ENCODE results near the gene PORCN.
"Not testable (repeated sequence)": the region's sequence is repeated elsewhere in the genome, so short reads cannot be mapped to it uniquely, and the experiment has no call there.

The PORCN gene

DNA sequence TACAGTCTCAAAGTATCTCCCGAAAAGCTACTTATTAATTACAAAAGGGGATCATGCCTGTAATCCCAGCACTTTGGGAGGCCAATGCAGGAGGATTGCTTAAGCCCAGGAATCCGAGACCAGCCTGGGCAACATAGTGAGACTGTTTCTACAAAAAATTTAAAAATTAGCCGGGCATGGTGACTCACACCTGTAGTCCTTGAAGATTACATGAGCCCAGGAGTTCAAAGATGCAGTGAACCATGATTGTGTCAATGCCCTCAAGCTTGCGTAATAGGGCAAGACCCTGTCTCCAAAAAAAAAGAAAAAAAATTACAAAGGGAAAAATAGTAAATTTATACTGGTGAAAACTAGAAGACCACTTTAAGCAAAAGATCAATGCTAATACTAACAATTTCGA, 3.3 kb upstream of the PORCN start:
- no peak for TF ChIP-seq JUND (IDR thresholded peaks at IDR 0.05; ENCODE audit: low read depth)
- no peak for DNase-seq (ENCODE audit: low read depth in 1 of 2, low spot score in 1 of 2)
- in situ Hi-C loops (cut with HindIII; ENCODE audit: low pct_unique_long_range_greater_than_20kb, low sequenced_read_pairs) = no loop called here

DNA sequence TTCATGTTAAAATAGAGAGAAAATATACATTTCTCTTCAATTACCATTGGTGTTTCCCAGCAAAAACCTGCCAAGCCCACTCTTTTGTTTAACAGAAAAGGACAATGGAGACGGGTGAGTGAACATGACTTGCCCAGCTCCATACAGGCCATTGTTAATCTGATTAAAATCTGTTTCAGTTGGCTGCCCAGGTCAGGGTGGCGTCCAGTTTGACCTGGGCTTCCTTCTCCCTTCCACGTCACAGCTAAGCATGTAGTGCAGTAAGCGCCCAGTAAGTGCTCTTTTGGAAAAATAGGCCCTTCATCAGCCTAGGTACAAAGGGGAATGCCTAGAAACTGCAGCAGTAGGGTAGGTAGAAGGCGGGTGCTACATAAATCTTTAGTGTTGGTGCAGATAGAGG, 1.5 kb upstream of the PORCN start:
- no peak for DNase-seq (ENCODE audit: low read depth in 1 of 2, low spot score in 1 of 2)
- in situ Hi-C loops (cut with HindIII; ENCODE audit: low pct_unique_long_range_greater_than_20kb, low sequenced_read_pairs) = no loop called here
- no peak for TF ChIP-seq JUND (IDR thresholded peaks at IDR 0.05; ENCODE audit: low read depth)

DNA sequence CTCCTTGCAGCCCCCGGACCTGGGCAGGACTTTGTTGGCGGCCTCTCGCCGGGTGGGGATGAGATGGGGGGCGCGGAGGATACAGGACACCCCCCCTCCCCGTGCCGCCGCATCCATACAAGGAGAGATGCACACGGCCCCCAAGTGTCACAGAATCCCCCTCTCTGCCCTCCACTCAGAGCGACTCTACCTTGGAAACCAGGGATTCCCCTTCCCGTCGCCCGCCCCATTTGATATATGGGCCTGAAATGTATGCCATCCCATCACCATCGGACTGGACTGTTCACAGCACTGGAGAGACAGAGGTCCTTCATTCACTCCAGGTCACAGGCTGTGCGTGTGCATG, 426 bp downstream of the PORCN start:
- no peak for DNase-seq (ENCODE audit: low read depth in 1 of 2, low spot score in 1 of 2)
- TF ChIP-seq JUND (IDR thresholded peaks at IDR 0.05; ENCODE audit: low read depth) = no peak
- in situ Hi-C loops (cut with HindIII; ENCODE audit: low pct_unique_long_range_greater_than_20kb, low sequenced_read_pairs) = no loop called here

DNA sequence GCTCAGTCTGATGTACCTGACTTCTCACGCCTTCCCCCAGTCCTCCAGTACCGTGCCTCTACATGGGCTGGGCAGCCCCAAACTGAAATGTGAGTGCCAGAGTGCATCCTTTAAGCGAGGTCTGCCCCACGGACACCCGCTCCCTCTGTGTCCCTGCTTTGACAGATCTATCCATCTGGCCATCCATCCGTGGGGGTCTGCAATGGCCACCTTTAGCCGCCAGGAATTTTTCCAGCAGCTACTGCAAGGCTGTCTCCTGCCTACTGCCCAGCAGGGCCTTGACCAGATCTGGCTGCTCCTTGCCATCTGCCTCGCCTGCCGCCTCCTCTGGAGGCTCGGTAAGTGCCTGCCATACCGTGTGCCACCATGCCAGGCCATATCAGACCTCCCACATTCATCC, 827 bp downstream of the PORCN start:
- no peak for TF ChIP-seq JUND (IDR thresholded peaks at IDR 0.05; ENCODE audit: low read depth)
- no peak for DNase-seq (ENCODE audit: low read depth in 1 of 2, low spot score in 1 of 2)

DNA sequence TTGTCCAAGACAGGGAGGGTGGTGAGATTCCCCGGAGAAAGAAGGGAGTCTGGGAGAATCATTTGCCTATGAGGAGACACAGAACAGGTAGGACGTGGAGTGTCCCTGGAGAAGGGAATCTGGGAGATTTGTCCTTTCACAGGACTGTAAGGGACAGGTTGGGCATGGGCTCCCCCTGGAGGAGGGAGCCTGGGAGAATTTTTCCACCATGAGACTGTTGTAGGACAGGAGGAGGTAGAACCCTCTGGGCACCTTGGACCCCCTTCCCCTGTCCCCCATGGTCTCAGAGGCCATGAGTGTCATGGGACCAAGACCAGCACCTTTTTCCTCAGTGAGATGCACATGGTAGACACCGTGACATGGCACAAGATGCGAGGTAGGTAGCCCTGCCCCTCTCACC, 2.8 kb downstream of the PORCN start:
- in situ Hi-C loops (cut with HindIII; ENCODE audit: low pct_unique_long_range_greater_than_20kb, low sequenced_read_pairs) = no loop called here
- DNase-seq (ENCODE audit: low read depth in 1 of 2, low spot score in 1 of 2) = peak; percentile 31 to 65
- TF ChIP-seq JUND (IDR thresholded peaks at IDR 0.05; ENCODE audit: low read depth) = no peak

More for the DNA sequence above, 827 bp downstream of the PORCN start:
- in situ Hi-C loops (cut with HindIII; ENCODE audit: low pct_unique_long_range_greater_than_20kb, low sequenced_read_pairs) = no loop called here

DNA sequence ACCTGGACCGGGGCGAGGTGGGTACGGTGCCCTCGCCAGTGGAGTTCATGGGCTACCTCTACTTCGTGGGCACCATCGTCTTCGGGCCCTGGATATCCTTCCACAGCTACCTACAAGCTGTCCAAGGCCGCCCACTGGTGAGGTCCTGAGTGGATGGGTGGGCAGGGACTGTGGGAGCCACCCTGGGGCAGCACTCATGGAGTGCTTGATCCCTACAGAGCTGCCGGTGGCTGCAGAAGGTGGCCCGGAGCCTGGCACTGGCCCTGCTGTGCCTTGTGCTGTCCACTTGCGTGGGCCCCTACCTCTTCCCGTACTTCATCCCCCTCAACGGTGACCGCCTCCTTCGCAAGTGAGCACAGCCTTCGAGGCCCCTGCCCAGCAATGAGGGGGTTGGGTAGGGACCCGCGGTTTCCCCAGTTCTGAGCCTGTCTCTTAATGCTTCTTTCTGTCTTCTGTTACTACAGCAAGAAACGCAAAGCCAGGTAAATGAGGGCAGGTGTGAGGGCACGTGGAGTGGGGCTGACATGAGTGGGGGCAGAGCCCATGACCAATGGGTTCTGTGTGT, 3.7 kb downstream of the PORCN start:
- no peak for DNase-seq (ENCODE audit: low read depth in 1 of 2, low spot score in 1 of 2)
- no peak for TF ChIP-seq JUND (IDR thresholded peaks at IDR 0.05; ENCODE audit: low read depth)
- in situ Hi-C loops (cut with HindIII; ENCODE audit: low pct_unique_long_range_greater_than_20kb, low sequenced_read_pairs) = no loop called here

DNA sequence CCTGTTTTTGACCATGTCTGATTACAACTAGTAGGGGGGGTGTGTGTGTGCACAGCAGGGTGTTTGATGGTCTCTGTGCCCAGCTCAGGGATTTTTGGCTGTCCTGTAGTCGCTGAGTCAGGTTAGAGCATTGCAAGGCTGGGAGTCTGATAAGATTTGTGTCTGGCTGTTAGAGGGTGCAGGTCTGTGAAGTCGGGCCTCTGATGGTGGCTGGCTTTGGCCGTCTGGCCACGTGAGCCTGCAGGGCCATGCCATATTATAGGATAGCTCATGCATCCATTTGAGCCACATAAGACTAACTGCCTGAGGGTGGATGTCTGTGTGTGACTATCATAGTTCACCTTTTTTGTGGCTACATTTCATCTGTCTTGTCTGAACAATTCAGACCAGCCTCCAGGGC, 4.9 kb downstream of the PORCN start:
- no peak for DNase-seq (ENCODE audit: low read depth in 1 of 2, low spot score in 1 of 2)
- in situ Hi-C loops (cut with HindIII; ENCODE audit: low pct_unique_long_range_greater_than_20kb, low sequenced_read_pairs) = no loop called here
- no peak for TF ChIP-seq JUND (IDR thresholded peaks at IDR 0.05; ENCODE audit: low read depth)

DNA sequence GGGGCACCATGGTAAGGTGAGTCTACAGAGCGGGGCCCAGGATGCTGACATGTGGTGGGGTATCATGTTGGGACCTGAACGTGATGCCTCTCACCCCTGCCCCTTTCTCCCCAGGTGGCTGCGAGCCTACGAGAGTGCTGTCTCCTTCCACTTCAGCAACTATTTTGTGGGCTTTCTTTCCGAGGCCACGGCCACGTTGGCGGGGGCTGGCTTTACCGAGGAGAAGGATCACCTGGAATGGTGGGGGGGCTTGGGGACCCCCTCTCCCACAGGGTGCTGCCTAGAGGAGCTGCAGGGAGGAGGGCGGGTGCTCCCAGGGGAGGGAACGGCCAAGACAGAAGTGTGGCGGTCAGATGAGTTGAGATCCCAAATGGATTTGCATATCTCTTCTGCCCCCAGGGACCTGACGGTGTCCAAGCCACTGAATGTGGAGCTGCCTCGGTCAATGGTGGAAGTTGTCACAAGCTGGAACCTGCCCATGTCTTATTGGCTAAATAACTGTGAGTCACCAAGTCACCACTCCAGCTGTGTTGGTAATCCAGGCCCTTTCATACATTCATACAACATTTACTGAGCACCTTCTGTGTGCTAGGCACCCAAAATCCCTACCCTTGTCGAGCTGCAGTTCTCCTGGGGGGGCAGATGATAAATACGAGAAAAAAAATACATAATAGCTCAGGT, 5.5 kb downstream of the PORCN start:
- no peak for DNase-seq (ENCODE audit: low read depth in 1 of 2, low spot score in 1 of 2)
- in situ Hi-C loops (cut with HindIII; ENCODE audit: low pct_unique_long_range_greater_than_20kb, low sequenced_read_pairs) = no loop called here
- no peak for TF ChIP-seq JUND (IDR thresholded peaks at IDR 0.05; ENCODE audit: low read depth)

DNA sequence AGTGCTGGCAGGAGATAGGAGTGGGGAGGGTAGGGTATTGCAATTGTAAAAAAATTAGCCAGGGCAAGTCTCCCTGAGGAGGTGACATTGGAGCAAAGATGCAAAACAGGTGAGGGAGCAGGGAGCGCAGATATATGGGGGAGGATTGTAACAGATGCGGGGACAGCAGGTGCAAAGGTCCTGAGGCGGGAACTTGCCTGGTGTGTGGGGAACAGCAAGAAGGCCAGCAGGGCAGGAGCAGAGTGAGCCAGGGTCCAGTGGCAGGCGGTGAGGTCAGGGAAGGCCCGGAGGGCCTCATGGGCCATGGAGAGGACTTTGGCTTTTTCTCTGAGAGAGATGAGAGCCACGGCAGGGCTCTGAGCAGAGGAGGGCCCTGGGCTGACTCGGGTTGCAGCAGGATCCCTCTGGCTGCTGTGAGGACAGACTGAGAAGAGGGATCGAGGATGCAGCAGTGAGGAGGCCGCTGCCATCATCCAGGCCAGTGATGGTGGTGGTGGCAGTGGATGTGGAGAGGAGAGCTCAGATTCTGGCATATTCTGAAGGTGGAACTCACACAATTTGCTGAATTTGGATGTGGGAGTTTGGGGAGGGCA, 6.2 kb downstream of the PORCN start:
- DNase-seq (ENCODE audit: low read depth in 1 of 2, low spot score in 1 of 2) = no peak
- in situ Hi-C loops (cut with HindIII; ENCODE audit: low pct_unique_long_range_greater_than_20kb, low sequenced_read_pairs) = no loop called here
- no peak for TF ChIP-seq JUND (IDR thresholded peaks at IDR 0.05; ENCODE audit: low read depth)

DNA sequence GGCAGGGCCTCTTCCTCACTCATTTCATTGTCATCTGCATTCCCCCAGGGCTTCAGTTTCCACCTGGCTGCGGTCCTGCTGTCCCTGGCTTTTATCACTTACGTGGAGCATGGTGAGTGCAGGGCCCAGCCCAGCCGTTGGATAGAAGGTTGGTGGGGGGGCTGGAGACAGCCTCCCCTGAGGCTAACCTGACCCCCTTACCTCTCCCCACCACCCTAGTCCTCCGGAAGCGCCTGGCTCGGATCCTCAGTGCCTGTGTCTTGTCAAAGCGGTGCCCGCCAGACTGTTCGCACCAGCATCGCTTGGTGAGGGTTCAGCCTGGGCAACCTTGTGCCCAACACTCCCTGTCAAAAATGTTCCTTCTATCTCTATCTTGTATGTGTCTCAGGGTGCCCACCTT, 7.0 kb downstream of the PORCN start:
- in situ Hi-C loops (cut with HindIII; ENCODE audit: low pct_unique_long_range_greater_than_20kb, low sequenced_read_pairs) = no loop called here
- DNase-seq (ENCODE audit: low read depth in 1 of 2, low spot score in 1 of 2) = no peak
- TF ChIP-seq JUND (IDR thresholded peaks at IDR 0.05; ENCODE audit: low read depth) = no peak

DNA sequence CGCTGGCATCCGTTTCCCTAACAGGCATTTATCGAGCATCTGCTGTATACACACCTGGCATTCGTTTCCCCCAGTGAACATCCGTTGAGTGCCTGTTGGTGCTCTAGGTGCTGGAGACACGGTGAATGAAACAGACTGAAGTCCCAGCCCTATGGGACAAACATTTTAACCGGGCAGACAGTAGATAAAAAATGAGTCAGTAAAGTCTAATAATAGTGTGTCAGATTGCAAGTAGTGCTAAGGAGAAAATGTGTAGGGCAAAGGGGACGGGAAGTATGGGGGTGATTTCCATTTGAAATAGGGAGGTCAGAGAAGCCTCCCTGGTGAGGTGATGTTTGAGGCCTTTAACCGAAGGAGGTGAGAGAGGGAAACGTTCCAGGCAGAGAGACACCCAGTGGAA, 7.5 kb downstream of the PORCN start:
- in situ Hi-C loops (cut with HindIII; ENCODE audit: low pct_unique_long_range_greater_than_20kb, low sequenced_read_pairs) = no loop called here
- DNase-seq (ENCODE audit: low read depth in 1 of 2, low spot score in 1 of 2) = no peak
- no peak for TF ChIP-seq JUND (IDR thresholded peaks at IDR 0.05; ENCODE audit: low read depth)

DNA sequence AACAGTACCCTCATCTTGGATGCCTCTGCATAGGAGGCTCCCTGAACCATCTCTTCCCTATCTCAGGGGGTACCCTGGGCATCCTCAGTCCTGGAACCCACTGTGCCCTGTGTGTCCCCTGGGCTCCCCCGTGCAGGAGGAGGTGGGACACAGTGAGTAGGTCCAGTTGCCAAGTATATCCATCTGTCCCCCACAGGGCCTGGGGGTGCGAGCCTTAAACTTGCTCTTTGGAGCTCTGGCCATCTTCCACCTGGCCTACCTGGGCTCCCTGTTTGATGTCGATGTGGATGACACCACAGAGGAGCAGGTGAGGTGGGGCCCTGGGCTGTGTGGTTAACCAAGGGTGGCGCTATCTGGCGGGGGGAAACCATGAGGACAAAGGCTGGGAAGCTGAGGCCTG, 8.2 kb downstream of the PORCN start:
- no peak for TF ChIP-seq JUND (IDR thresholded peaks at IDR 0.05; ENCODE audit: low read depth)
- no peak for DNase-seq (ENCODE audit: low read depth in 1 of 2, low spot score in 1 of 2)
- in situ Hi-C loops (cut with HindIII; ENCODE audit: low pct_unique_long_range_greater_than_20kb, low sequenced_read_pairs) = no loop called here

DNA sequence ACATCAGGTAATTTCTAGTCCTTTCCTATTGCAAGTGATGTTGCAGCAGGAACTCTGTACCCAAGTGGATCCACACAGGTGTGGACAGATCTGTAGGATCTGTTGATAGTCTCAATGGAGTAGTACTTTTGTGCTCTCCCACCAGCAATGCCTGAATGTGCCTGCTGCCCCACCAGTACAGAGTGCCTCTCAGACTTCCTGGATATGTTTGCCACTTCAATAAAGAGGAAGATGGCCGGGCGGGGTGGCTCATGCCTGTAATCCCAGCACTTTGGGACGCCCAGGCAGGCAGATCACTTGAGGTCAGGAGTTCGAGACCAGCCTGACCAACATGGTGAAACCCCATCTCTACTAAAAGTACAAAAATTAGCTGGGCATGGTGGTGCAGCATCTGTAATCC, 10.7 kb downstream of the PORCN start:
- DNase-seq (ENCODE audit: low read depth in 1 of 2, low spot score in 1 of 2); in situ Hi-C loops (cut with HindIII; ENCODE audit: low pct_unique_long_range_greater_than_20kb, low sequenced_read_pairs): not testable (repeated sequence)

DNA sequence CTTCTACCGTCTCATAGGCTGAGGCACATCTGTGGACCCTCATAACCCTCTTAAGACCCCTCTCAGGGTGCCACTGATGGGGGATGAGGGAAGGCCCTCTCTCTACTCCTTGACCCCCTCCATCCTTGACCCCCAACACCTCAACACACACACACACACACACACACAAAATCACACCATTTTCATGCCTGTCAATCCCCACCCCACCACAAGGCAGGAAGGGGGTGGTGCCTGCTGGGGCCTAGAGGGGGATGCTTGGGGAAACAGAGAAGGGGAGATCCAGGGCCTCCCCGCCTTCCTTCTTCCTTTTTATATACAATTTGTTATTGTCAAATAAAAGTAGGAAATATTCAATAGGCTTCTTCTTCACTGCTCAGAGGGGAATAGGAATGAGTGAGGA, 11.7 kb downstream of the PORCN start:
- in situ Hi-C loops (cut with HindIII; ENCODE audit: low pct_unique_long_range_greater_than_20kb, low sequenced_read_pairs) = no loop called here
- no peak for TF ChIP-seq JUND (IDR thresholded peaks at IDR 0.05; ENCODE audit: low read depth)
- no peak for DNase-seq (ENCODE audit: low read depth in 1 of 2, low spot score in 1 of 2)
